Thyroid gland (tissue), 4 donors: ENCODE measurements around the gene FGF22.

ENCODE experiments used
- POLR2A ChIP-seq, 2 donors: fragments of 450-650 bp; IDR thresholded peaks; one replicate each; pipeline ENCODE4 v1.6.1; 2017; ENCODE audit warnings: antibody characterized with exemption in 2 of 2, mild to moderate bottlenecking in 2 of 2, moderate library complexity in 1 of 2
- TF ChIP-seq, protein P1 (sequence below), 6 experiments: fragments of 200-600 bp in 3 of 6; fragments of 450-650 bp in 3 of 6; sonication (generic) in 3 of 6; IDR thresholded peaks; one replicate each; pipeline ENCODE4 v1.5.1; 2016 to 2019; ENCODE audit warnings: antibody characterized with exemption in 6 of 6, mild to moderate bottlenecking in 2 of 6, inconsistent platforms in 1 of 6, moderate library complexity in 1 of 6

DNA sequence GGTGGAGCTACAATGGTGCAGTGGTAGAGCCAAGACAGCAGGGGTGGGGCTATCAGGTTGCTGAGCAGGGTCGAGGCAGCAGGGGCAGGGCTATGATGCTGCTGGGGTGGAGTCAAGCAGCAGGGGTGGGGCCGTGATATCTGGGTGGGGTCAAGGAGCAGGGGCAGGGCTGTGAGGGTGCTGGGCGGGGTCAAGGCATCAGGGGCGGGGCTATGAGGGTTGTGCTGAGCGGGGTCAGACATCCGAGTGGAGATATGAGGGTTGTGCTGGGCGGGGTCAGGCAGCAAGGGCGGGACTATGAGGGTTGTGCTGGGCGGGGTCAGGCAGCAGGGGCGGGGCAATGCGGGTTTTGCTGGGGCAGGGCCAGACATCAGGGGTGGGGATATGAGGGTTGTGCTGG lies 35.3 kb upstream of the FGF22 start:
- TF ChIP-seq, protein P1, sequence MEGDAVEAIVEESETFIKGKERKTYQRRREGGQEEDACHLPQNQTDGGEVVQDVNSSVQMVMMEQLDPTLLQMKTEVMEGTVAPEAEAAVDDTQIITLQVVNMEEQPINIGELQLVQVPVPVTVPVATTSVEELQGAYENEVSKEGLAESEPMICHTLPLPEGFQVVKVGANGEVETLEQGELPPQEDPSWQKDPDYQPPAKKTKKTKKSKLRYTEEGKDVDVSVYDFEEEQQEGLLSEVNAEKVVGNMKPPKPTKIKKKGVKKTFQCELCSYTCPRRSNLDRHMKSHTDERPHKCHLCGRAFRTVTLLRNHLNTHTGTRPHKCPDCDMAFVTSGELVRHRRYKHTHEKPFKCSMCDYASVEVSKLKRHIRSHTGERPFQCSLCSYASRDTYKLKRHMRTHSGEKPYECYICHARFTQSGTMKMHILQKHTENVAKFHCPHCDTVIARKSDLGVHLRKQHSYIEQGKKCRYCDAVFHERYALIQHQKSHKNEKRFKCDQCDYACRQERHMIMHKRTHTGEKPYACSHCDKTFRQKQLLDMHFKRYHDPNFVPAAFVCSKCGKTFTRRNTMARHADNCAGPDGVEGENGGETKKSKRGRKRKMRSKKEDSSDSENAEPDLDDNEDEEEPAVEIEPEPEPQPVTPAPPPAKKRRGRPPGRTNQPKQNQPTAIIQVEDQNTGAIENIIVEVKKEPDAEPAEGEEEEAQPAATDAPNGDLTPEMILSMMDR (IDR thresholded peaks at IDR 0.05), result no peak
- TF ChIP-seq POLR2A (IDR thresholded peaks at IDR 0.05), result no peak
